ENCODE data around the gene NMNAT3. TPM values are rescaled to one million over a fixed set of nuclear protein-coding genes. Genes with fewer than 3 reads are reported as not detected.

The NMNAT3 gene
- total RNA-seq, 1 donor from 2014 or later = 0.95 TPM

- no peak for DNase-seq (ENCODE audit: low spot score)
- H3K27me3 ChIP-seq = no peaks in the 10 kb centered on the region
- TF ChIP-seq CTCF (IDR thresholded peaks at IDR 0.05) = no peak
- TF ChIP-seq EZH2 (IDR thresholded peaks at IDR 0.05) = no peak
- no peak for TF ChIP-seq EZH2phosphoT487 (IDR thresholded peaks at IDR 0.05)
Observed at GRCh38 chr3:139710212-139710611, 32.4 kb upstream of the NMNAT3 start.

GRCh38 chr3:139705631-139706030 lies 27.9 kb upstream of the NMNAT3 start:
- Histone ChIP-seq H3K36me3 (no peaks in the 10 kb centered on the region), H4K20me1 (ENCODE audit: low read depth) (no peaks in the 10 kb centered on the region), H3K4me1 (no peaks in the 10 kb centered on the region), H3F3A (ENCODE audit: low read depth) (no peaks in the 10 kb centered on the region), H3K9me3 (ENCODE audit: low read depth) (no peaks in the 10 kb centered on the region), H3K4me2 (no peak overlapping the region), H3K27ac (no peak overlapping the region), H2AFZ (replicated peaks) (no peak overlapping the region), H3K79me2 (ENCODE audit: low read depth) (no peaks in the 10 kb centered on the region), H3K4me3 (no peak overlapping the region), H3K27me3 (no peaks in the 10 kb centered on the region), H3K9ac (no peak overlapping the region)
- H3K27me3 Mint-ChIP-seq (ENCODE audit: insufficient read depth, low read depth) = no peaks in the 10 kb centered on the region
- H3K36me3 Mint-ChIP-seq = no peaks in the 10 kb centered on the region
- TF ChIP-seq CTCF (IDR thresholded peaks at IDR 0.05) = no peak
- TF ChIP-seq EZH2phosphoT487 (IDR thresholded peaks at IDR 0.05) = no peak
- no peak for TF ChIP-seq EZH2 (IDR thresholded peaks at IDR 0.05)
- no peaks in the 10 kb centered on the region for H3K9me3 Mint-ChIP-seq
- no peak for DNase-seq (ENCODE audit: low spot score)
- H3K4me3 Mint-ChIP-seq = no peak overlapping the region
- H3K4me1 Mint-ChIP-seq = no peaks in the 10 kb centered on the region
- H3K27ac Mint-ChIP-seq = no peak overlapping the region

More at GRCh38 chr3:139710212-139710611, 32.4 kb upstream of the NMNAT3 start:
- Histone ChIP-seq H3F3A (ENCODE audit: low read depth) (no peaks in the 10 kb centered on the region), H3K9ac (no peak overlapping the region), H3K4me1 (no peaks in the 10 kb centered on the region), H3K27ac (no peak overlapping the region), H3K4me2 (no peak overlapping the region), H3K4me3 (no peak overlapping the region), H3K79me2 (ENCODE audit: low read depth) (no peaks in the 10 kb centered on the region), H3K36me3 (no peaks in the 10 kb centered on the region), H2AFZ (replicated peaks) (no peak overlapping the region), H4K20me1 (ENCODE audit: low read depth) (no peaks in the 10 kb centered on the region), H3K9me3 (ENCODE audit: low read depth) (no peaks in the 10 kb centered on the region)
- no peaks in the 10 kb centered on the region for H3K27me3 Mint-ChIP-seq (ENCODE audit: insufficient read depth, low read depth)
- no peak overlapping the region for H3K27ac Mint-ChIP-seq
- H3K9me3 Mint-ChIP-seq = no peaks in the 10 kb centered on the region
- H3K4me3 Mint-ChIP-seq = no peak overlapping the region
- no peaks in the 10 kb centered on the region for H3K36me3 Mint-ChIP-seq
- no peaks in the 10 kb centered on the region for H3K4me1 Mint-ChIP-seq

- Histone ChIP-seq H2AFZ (replicated peaks) (no peak overlapping the region), H3K79me2 (ENCODE audit: low read depth) (no peaks in the 10 kb centered on the region), H3K9ac (no peak overlapping the region), H3K36me3 (no peaks in the 10 kb centered on the region), H3K27ac (no peak overlapping the region), H3K4me2 (no peak overlapping the region), H3K4me1 (peaks cover 10% of the 10 kb centered on the region), H3K9me3 (ENCODE audit: low read depth) (no peaks in the 10 kb centered on the region), H3K27me3 (no peaks in the 10 kb centered on the region), H3K4me3 (no peak overlapping the region), H3F3A (ENCODE audit: low read depth) (no peaks in the 10 kb centered on the region), H4K20me1 (ENCODE audit: low read depth) (no peaks in the 10 kb centered on the region)
- H3K27me3 Mint-ChIP-seq (ENCODE audit: insufficient read depth, low read depth) = peaks cover 2% of the 10 kb centered on the region
- no peak overlapping the region for H3K4me3 Mint-ChIP-seq
- no peaks in the 10 kb centered on the region for H3K9me3 Mint-ChIP-seq
- peaks cover 18% of the 10 kb centered on the region for H3K4me1 Mint-ChIP-seq
- no peak for DNase-seq (ENCODE audit: low spot score)
- no peaks in the 10 kb centered on the region for H3K36me3 Mint-ChIP-seq
- no peak overlapping the region for H3K27ac Mint-ChIP-seq
- TF ChIP-seq CTCF (IDR thresholded peaks at IDR 0.05) (no peak), EZH2phosphoT487 (IDR thresholded peaks at IDR 0.05) (no peak), EZH2 (IDR thresholded peaks at IDR 0.05) (no peak)
Observed at GRCh38 chr3:139696314-139696604, 18.5 kb upstream of the NMNAT3 start.

All from neural progenitor cell (in vitro differentiated cells).